ENCODE measurements around the gene GDPD1. TPM values are rescaled to one million over a fixed set of nuclear protein-coding genes. Genes with fewer than 3 reads are reported as not detected.

The GDPD1 gene
- total and polyA plus RNA-seq, 2 donors from 2014 or later, result 2.5 to 2.8 TPM

DNA sequence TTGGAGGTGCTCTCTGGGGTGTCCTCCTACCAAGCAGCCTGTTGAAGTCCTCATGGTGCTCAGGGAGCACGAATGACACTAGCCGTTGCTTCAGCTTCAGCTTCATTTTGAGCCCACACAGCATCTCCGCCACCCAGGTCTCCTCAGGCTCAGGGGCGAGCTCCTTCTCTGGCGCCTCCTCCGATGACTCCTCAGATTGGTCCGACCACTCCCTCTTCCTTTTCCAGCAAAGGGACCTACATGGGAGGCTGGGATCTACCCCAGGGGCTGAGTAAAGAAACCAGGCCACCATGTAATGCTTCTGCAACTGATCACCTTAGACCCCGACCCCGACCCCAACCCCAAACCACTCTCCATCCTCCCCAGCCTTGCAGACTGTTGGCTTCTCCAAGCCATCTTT is 38.8 kb upstream of the GDPD1 start:
- no peak overlapping the region for H3K9ac ChIP-seq (ENCODE audit: low read length in 3 of 3)
- no peak for TF ChIP-seq CTCF (IDR thresholded peaks at IDR 0.05; ENCODE audit: borderline replicate concordance, extremely low read depth, insufficient read depth)
- no peaks in the 10 kb centered on the region for H3K9me3 ChIP-seq (ENCODE audit: control insufficient read depth in 2 of 3, insufficient read depth in 1 of 3, low read length in 3 of 3)
- no peak overlapping the region for H3K4me3 ChIP-seq (ENCODE audit: low read length in 3 of 3)
- DNase-seq (no peak), FAIRE-seq (no peak)
- no peaks in the 10 kb centered on the region for H3K36me3 ChIP-seq (ENCODE audit: control insufficient read depth in 2 of 3, insufficient read depth in 3 of 3, low read length in 3 of 3)
- H3K27ac ChIP-seq (ENCODE audit: low read depth in 2 of 2, low read length in 2 of 2), result no peak overlapping the region
- intact Hi-C loops (cut with DNase I), result no loop called here
- H3K4me1 ChIP-seq (ENCODE audit: control insufficient read depth in 2 of 3, insufficient read depth in 2 of 3, low read depth in 1 of 3, low read length in 3 of 3), result no peaks in the 10 kb centered on the region
- H3K27me3 ChIP-seq (ENCODE audit: control insufficient read depth, insufficient read depth, low read length), result no peaks in the 10 kb centered on the region

- intact Hi-C loops (cut with DNase I), result no loop called here
- no peak overlapping the region for H3K4me3 ChIP-seq (ENCODE audit: low read length in 3 of 3)
- H3K27me3 ChIP-seq (ENCODE audit: control insufficient read depth, insufficient read depth, low read length), result no peaks in the 10 kb centered on the region
- no peak for FAIRE-seq
- TF ChIP-seq CTCF (IDR thresholded peaks at IDR 0.05; ENCODE audit: borderline replicate concordance, extremely low read depth, insufficient read depth), result no peak
- no peaks in the 10 kb centered on the region for H3K4me1 ChIP-seq (ENCODE audit: control insufficient read depth in 2 of 3, insufficient read depth in 2 of 3, low read depth in 1 of 3, low read length in 3 of 3)
- DNase-seq, result no peak
- H3K9me3 ChIP-seq (ENCODE audit: control insufficient read depth in 2 of 3, insufficient read depth in 1 of 3, low read length in 3 of 3), result no peaks in the 10 kb centered on the region
- no peak overlapping the region for H3K27ac ChIP-seq (ENCODE audit: low read depth in 2 of 2, low read length in 2 of 2)
- H3K36me3 ChIP-seq (ENCODE audit: control insufficient read depth in 2 of 3, insufficient read depth in 3 of 3, low read length in 3 of 3), result no peaks in the 10 kb centered on the region
- no peak overlapping the region for H3K9ac ChIP-seq (ENCODE audit: low read length in 3 of 3)
Observed at GRCh38 chr17:59185997-59186396, 34.3 kb upstream of the GDPD1 start.

- Histone ChIP-seq H3K36me3 (ENCODE audit: control insufficient read depth in 2 of 3, insufficient read depth in 3 of 3, low read length in 3 of 3) (no peaks in the 10 kb centered on the region), H3K4me3 (ENCODE audit: low read length in 3 of 3) (no peak overlapping the region), H3K4me1 (ENCODE audit: control insufficient read depth in 2 of 3, insufficient read depth in 2 of 3, low read depth in 1 of 3, low read length in 3 of 3) (no peaks in the 10 kb centered on the region), H3K9me3 (ENCODE audit: control insufficient read depth in 2 of 3, insufficient read depth in 1 of 3, low read length in 3 of 3) (no peaks in the 10 kb centered on the region), H3K27ac (ENCODE audit: low read depth in 2 of 2, low read length in 2 of 2) (no peak overlapping the region), H3K9ac (ENCODE audit: low read length in 3 of 3) (no peak overlapping the region), H3K27me3 (ENCODE audit: control insufficient read depth, insufficient read depth, low read length) (no peaks in the 10 kb centered on the region)
- no peak for TF ChIP-seq CTCF (IDR thresholded peaks at IDR 0.05; ENCODE audit: borderline replicate concordance, extremely low read depth, insufficient read depth)
- intact Hi-C loops (cut with DNase I), result no loop called here
- no peak for FAIRE-seq
- no peak for DNase-seq
Observed at GRCh38 chr17:59186850-59187249, 33.5 kb upstream of the GDPD1 start.

GRCh38 chr17:59190806-59191205 is 29.5 kb upstream of the GDPD1 start:
- no peak for FAIRE-seq
- Histone ChIP-seq H3K9ac (ENCODE audit: low read length in 3 of 3) (no peak overlapping the region), H3K36me3 (ENCODE audit: control insufficient read depth in 2 of 3, insufficient read depth in 3 of 3, low read length in 3 of 3) (no peaks in the 10 kb centered on the region), H3K9me3 (ENCODE audit: control insufficient read depth in 2 of 3, insufficient read depth in 1 of 3, low read length in 3 of 3) (no peaks in the 10 kb centered on the region), H3K4me1 (ENCODE audit: control insufficient read depth in 2 of 3, insufficient read depth in 2 of 3, low read depth in 1 of 3, low read length in 3 of 3) (no peaks in the 10 kb centered on the region), H3K4me3 (ENCODE audit: low read length in 3 of 3) (no peak overlapping the region), H3K27me3 (ENCODE audit: control insufficient read depth, insufficient read depth, low read length) (no peaks in the 10 kb centered on the region), H3K27ac (ENCODE audit: low read depth in 2 of 2, low read length in 2 of 2) (no peak overlapping the region)
- DNase-seq, result no peak
- TF ChIP-seq CTCF (IDR thresholded peaks at IDR 0.05; ENCODE audit: borderline replicate concordance, extremely low read depth, insufficient read depth), result no peak
- intact Hi-C loops (cut with DNase I), result no loop called here

All from kidney (tissue), 14 donors.